K562 (cell line): Measurements from ENCODE around the gene IGSF8. TPM values are rescaled to one million over a fixed set of nuclear protein-coding genes. Genes with fewer than 3 reads are reported as not detected.

Source experiments
- COPS2 ChIP-seq: fragments of 450-650 bp; conservative IDR thresholded peaks from 2 replicates; pipeline ENCODE4 v1.6.1; 2016; ENCODE audit warnings: mild to moderate bottlenecking, moderate library complexity
- EWSR1 ChIP-seq: fragments of 450-650 bp; IDR thresholded peaks from 2 replicates; pipeline ENCODE4 v1.6.1; 2018; ENCODE audit warnings: borderline replicate concordance, mild to moderate bottlenecking, low read depth, moderate library complexity; ENCODE audit not compliant: partially characterized antibody
- RAD21 ChIP-seq, 2 experiments: fragments of 250-450 bp in 1 of 2; fragments of 450-650 bp in 1 of 2; sonication (Bioruptor Pico) in 1 of 2; formaldehyde crosslinking in 1 of 2; IDR thresholded peaks in 1 of 2; conservative IDR thresholded peaks in 1 of 2; 2 replicates each; pipeline versions ENCODE4 v1.4.0 to v1.8.0; 2020 to 2022; ENCODE audit warnings: mild to moderate bottlenecking in 2 of 2, moderate library complexity in 1 of 2
- SNRNP70 ChIP-seq: fragments of 200-400 bp; formaldehyde crosslinking; optimal IDR thresholded peaks from 2 replicates; pipeline ENCODE3; 2017; ENCODE audit warnings: low read depth, low read length
- SP1 ChIP-seq: sonication (generic); formaldehyde crosslinking; IDR thresholded peaks from 2 replicates; pipeline ENCODE4 v1.8.1; 2022; ENCODE audit warnings: mild to moderate bottlenecking, missing genetic modification reagents
- ZKSCAN3 ChIP-seq: fragments of 250-450 bp; sonication (Bioruptor Pico); IDR thresholded peaks from 2 replicates; pipeline ENCODE4 v1.4.0; 2020
- ZNF239 ChIP-seq: fragments of 250-450 bp; sonication (Bioruptor Pico); IDR thresholded peaks from 2 replicates; pipeline ENCODE4 v1.4.0; 2020; ENCODE audit warnings: mild to moderate bottlenecking
- polyA plus RNA-seq, 8 experiments: library from polyadenylated mRNA; depleted of rRNA in 4 of 8; stranded (reverse) in 5 of 8; unstranded in 3 of 8; fragments of >200 nt; fragmentation: Nextera tagmentation in 2 of 8; fragmentation: Illumina TruSeq in 1 of 8; extraction: Ambion mirVana in 2 of 8; extraction: Trizol in 1 of 8; gene quantifications; 2 replicates each; pipeline versions ENCODE4 v1.2.1 to v1.2.3, GENCODE V29; 2011 to 2014; ENCODE audit warnings: inconsistent platforms in 1 of 8, missing spikeins in 1 of 8
- total RNA-seq, 7 experiments: library from RNA; depleted of rRNA in 6 of 7; stranded (reverse); fragments of >200 nt in 6 of 7; fragmentation: Illumina TruSeq in 2 of 7; extraction: Trizol in 2 of 7; gene quantifications; 2 replicates each; pipeline versions ENCODE4 v1.2.1 to v1.2.3, GENCODE V29; 2011 to 2021; ENCODE audit warnings: low replicate concordance in 1 of 7
- TF ChIP-seq, protein P1 (sequence below): fragments of 450-650 bp; formaldehyde crosslinking; IDR thresholded peaks from 2 replicates; pipeline ENCODE4 v1.4.0; 2020; ENCODE audit warnings: mild to moderate bottlenecking, moderate library complexity
- TF ChIP-seq, protein P2 (sequence below): fragments of 450-650 bp; IDR thresholded peaks from 2 replicates; pipeline ENCODE4 v1.6.1; 2017; ENCODE audit warnings: antibody characterized with exemption, mild to moderate bottlenecking
- TF ChIP-seq, protein P3 (sequence below): sonication (generic); formaldehyde crosslinking; IDR thresholded peaks from 2 replicates; pipeline ENCODE4 v1.8.1; 2023; ENCODE audit warnings: mild to moderate bottlenecking, missing genetic modification reagents
- TF ChIP-seq, protein P4 (sequence below), 2 experiments: fragments of 150-350 bp in 1 of 2; IDR thresholded peaks; 2 replicates each; pipeline ENCODE4 v1.6.1; 2012 to 2016; ENCODE audit warnings: low read depth in 2 of 2, low read length in 2 of 2, mild to moderate bottlenecking in 1 of 2, moderate library complexity in 1 of 2

IGSF8 gene
- total and polyA plus RNA-seq, 9 of the 15 experiments (the other 6 are each of a cell fraction or from before 2014, with no cell fraction given) = 0.32 to 11.7 (median 3.2) TPM

DNA sequence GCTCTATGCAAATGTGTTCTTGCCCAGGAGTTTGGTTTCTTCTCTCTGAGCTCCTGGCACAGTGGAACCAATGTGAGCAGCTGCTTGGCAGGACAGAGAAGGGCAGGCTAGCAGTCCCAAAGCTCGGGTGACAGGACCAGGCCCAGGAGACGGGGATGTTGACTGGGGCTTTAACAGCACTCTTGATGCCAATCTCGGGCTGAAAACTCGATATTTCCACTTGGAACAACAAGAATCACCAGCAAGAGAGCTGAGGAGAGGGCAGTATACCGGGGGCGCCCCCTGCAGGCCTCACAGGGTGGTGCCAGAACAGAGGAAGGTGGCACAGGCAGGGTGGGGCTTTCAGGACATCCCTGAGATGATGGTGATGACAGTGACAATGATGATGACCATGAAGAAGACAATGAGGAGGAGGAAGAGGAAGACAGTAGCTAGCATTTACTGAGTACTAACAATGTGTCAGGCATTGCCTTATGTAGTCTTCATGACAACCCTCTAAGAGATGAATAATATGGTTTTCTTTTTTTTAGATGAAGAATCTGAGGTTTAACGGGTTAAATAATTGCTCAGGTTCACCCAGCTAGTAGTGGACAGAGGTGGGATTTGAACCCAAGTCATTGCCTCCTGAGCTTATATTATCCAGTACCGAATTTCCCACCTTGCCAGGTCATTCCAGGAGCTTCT is 19.8 kb downstream of the IGSF8 start (continued):
- TF ChIP-seq SP1 (no peak), ZNF239 (CRISPR knock-in tag) (no peak), RAD21 (CRISPR knock-in tag; conservative IDR thresholded peaks at IDR 0.05 in 1 of 2, IDR thresholded peaks at IDR 0.05 in 1 of 2) (peak; percentile 76 to 86), SNRNP70 (no peak), COPS2 (no peak), ZKSCAN3 (no peak), EWSR1 (no peak)
- TF ChIP-seq, protein P1, sequence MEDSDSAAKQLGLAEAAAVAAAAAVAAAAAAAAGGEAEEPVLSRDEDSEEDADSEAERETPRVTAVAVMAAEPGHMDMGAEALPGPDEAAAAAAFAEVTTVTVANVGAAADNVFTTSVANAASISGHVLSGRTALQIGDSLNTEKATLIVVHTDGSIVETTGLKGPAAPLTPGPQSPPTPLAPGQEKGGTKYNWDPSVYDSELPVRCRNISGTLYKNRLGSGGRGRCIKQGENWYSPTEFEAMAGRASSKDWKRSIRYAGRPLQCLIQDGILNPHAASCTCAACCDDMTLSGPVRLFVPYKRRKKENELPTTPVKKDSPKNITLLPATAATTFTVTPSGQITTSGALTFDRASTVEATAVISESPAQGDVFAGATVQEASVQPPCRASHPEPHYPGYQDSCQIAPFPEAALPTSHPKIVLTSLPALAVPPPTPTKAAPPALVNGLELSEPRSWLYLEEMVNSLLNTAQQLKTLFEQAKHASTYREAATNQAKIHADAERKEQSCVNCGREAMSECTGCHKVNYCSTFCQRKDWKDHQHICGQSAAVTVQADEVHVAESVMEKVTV (CRISPR knock-in tag) = peak; percentile 46; the same call in 1 of the 2 replicates
- TF ChIP-seq, protein P2, sequence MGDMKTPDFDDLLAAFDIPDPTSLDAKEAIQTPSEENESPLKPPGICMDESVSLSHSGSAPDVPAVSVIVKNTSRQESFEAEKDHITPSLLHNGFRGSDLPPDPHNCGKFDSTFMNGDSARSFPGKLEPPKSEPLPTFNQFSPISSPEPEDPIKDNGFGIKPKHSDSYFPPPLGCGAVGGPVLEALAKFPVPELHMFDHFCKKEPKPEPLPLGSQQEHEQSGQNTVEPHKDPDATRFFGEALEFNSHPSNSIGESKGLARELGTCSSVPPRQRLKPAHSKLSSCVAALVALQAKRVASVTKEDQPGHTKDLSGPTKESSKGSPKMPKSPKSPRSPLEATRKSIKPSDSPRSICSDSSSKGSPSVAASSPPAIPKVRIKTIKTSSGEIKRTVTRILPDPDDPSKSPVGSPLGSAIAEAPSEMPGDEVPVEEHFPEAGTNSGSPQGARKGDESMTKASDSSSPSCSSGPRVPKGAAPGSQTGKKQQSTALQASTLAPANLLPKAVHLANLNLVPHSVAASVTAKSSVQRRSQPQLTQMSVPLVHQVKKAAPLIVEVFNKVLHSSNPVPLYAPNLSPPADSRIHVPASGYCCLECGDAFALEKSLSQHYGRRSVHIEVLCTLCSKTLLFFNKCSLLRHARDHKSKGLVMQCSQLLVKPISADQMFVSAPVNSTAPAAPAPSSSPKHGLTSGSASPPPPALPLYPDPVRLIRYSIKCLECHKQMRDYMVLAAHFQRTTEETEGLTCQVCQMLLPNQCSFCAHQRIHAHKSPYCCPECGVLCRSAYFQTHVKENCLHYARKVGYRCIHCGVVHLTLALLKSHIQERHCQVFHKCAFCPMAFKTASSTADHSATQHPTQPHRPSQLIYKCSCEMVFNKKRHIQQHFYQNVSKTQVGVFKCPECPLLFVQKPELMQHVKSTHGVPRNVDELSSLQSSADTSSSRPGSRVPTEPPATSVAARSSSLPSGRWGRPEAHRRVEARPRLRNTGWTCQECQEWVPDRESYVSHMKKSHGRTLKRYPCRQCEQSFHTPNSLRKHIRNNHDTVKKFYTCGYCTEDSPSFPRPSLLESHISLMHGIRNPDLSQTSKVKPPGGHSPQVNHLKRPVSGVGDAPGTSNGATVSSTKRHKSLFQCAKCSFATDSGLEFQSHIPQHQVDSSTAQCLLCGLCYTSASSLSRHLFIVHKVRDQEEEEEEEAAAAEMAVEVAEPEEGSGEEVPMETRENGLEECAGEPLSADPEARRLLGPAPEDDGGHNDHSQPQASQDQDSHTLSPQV = no peak
- TF ChIP-seq, protein P3, sequence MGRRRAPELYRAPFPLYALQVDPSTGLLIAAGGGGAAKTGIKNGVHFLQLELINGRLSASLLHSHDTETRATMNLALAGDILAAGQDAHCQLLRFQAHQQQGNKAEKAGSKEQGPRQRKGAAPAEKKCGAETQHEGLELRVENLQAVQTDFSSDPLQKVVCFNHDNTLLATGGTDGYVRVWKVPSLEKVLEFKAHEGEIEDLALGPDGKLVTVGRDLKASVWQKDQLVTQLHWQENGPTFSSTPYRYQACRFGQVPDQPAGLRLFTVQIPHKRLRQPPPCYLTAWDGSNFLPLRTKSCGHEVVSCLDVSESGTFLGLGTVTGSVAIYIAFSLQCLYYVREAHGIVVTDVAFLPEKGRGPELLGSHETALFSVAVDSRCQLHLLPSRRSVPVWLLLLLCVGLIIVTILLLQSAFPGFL (CRISPR knock-in tag) = no peak
- TF ChIP-seq, protein P4, sequence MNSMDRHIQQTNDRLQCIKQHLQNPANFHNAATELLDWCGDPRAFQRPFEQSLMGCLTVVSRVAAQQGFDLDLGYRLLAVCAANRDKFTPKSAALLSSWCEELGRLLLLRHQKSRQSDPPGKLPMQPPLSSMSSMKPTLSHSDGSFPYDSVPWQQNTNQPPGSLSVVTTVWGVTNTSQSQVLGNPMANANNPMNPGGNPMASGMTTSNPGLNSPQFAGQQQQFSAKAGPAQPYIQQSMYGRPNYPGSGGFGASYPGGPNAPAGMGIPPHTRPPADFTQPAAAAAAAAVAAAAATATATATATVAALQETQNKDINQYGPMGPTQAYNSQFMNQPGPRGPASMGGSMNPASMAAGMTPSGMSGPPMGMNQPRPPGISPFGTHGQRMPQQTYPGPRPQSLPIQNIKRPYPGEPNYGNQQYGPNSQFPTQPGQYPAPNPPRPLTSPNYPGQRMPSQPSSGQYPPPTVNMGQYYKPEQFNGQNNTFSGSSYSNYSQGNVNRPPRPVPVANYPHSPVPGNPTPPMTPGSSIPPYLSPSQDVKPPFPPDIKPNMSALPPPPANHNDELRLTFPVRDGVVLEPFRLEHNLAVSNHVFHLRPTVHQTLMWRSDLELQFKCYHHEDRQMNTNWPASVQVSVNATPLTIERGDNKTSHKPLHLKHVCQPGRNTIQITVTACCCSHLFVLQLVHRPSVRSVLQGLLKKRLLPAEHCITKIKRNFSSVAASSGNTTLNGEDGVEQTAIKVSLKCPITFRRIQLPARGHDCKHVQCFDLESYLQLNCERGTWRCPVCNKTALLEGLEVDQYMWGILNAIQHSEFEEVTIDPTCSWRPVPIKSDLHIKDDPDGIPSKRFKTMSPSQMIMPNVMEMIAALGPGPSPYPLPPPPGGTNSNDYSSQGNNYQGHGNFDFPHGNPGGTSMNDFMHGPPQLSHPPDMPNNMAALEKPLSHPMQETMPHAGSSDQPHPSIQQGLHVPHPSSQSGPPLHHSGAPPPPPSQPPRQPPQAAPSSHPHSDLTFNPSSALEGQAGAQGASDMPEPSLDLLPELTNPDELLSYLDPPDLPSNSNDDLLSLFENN (IDR thresholded peaks at IDR 0.05; ENCODE audit: low read depth in 2 of 2, low read length in 2 of 2) = no peak
